GM18502 (cell line): Measurements from ENCODE around the gene HDAC11.

ENCODE experiments used
- ATAC-seq: cut with Tn5 transposase; IDR thresholded peaks from one replicate; pipeline ENCODE4 v1.9.1; 2021; ENCODE audit warnings: mild to moderate bottlenecking; ENCODE audit not compliant: unreplicated experiment, poor library complexity

HDAC11 gene

GRCh38 chr3:13539292-13539638 is 59.2 kb downstream of the HDAC11 start:
- no peak for ATAC-seq

GRCh38 chr3:13539671-13540070 is 59.6 kb downstream of the HDAC11 start:
- ATAC-seq, result no peak

- no peak for ATAC-seq
Measured at GRCh38 chr3:13540297-13540995, 60.3 kb downstream of the HDAC11 start.

- no peak for ATAC-seq
Measured at GRCh38 chr3:13541691-13542090, 61.6 kb downstream of the HDAC11 start.

- ATAC-seq, result no peak
Measured at GRCh38 chr3:13542142-13542541, 62.0 kb downstream of the HDAC11 start.

- ATAC-seq, result no peak
Measured at GRCh38 chr3:13543253-13543652, 63.1 kb downstream of the HDAC11 start.

GRCh38 chr3:13544293-13544831 is 64.3 kb downstream of the HDAC11 start:
- ATAC-seq, result no peak

- ATAC-seq, result no peak
Measured at GRCh38 chr3:13544951-13545651, 65.0 kb downstream of the HDAC11 start.

GRCh38 chr3:13545952-13546454 is 65.9 kb downstream of the HDAC11 start:
- no peak for ATAC-seq

GRCh38 chr3:13546667-13547171 is 66.6 kb downstream of the HDAC11 start:
- ATAC-seq, result no peak

- no peak for ATAC-seq
Measured at GRCh38 chr3:13547591-13548371, 67.7 kb downstream of the HDAC11 start.

GRCh38 chr3:13548696-13549622 is 68.9 kb downstream of the HDAC11 start, which contains the start of gene FBLN2:
Gene FBLN2, plus strand, starts transcription at chr3:13549125. Its CDS starts 21,231 bp downstream, at chr3:13570356.
- no peak for ATAC-seq

GRCh38 chr3:13549623-13550422 is 69.7 kb downstream of the HDAC11 start:
- no peak for ATAC-seq

GRCh38 chr3:13550423-13550690 is 70.3 kb downstream of the HDAC11 start:
- no peak for ATAC-seq

- ATAC-seq, result no peak
Measured at GRCh38 chr3:13550791-13551360, 70.8 kb downstream of the HDAC11 start.

- no peak for ATAC-seq
Measured at GRCh38 chr3:13552857-13553652, 72.9 kb downstream of the HDAC11 start.

GRCh38 chr3:13553686-13554085 is 73.6 kb downstream of the HDAC11 start:
- ATAC-seq, result no peak

- no peak for ATAC-seq
Measured at GRCh38 chr3:13555753-13556152, 75.6 kb downstream of the HDAC11 start.
